Measurements from ENCODE around the gene HRK. TPM values are rescaled to one million over a fixed set of nuclear protein-coding genes. Genes with fewer than 3 reads are reported as not detected.

The HRK gene
- total RNA-seq, 2 experiments from 2014 or later = not detected

Other genes starting within 250 kb of the HRK start
- 10 to 100 TPM; 37.7 to 39.1 TPM for gene SPRING1, start 143.4 kb downstream of the HRK start, total RNA-seq
- gene RNFT2, start 143.1 kb downstream of the HRK start, total RNA-seq = 10 to 100 TPM; 15.7 to 16.2 TPM
- 1 to 10 TPM; 7.6 to 9.1 TPM for gene FBXW8, start 29.5 kb upstream of the HRK start, total RNA-seq
- gene TESC, start 218.0 kb upstream of the HRK start, total RNA-seq = 10 to 100 TPM; 27.9 to 31.1 TPM

Measured in activated CD8-positive, alpha-beta memory T cell treated with anti-CD3 and anti-CD28 coated beads for 36 hours (primary cell).